HG02678 (cell line): ENCODE data around the gene CRABP1.
"Not testable (repeated sequence)": the region's sequence is repeated elsewhere in the genome, so short reads cannot be mapped to it uniquely, and the experiment has no call there.

Source experiments
- ATAC-seq: cut with Tn5 transposase; IDR thresholded peaks from one replicate; pipeline ENCODE4 v1.9.1; 2021; ENCODE audit warnings: mild to moderate bottlenecking, moderate library complexity; ENCODE audit not compliant: unreplicated experiment

The CRABP1 gene

GRCh38 chr15:78369161-78369560 lies 29.0 kb downstream of the CRABP1 start:
- ATAC-seq: no peak

- no peak for ATAC-seq
Measured at GRCh38 chr15:78370013-78370412, 29.9 kb downstream of the CRABP1 start.

- ATAC-seq: no peak
Measured at GRCh38 chr15:78372880-78373279, 32.7 kb downstream of the CRABP1 start.

GRCh38 chr15:78374436-78375393 lies 34.6 kb downstream of the CRABP1 start:
- no peak for ATAC-seq

- not testable (repeated sequence) for ATAC-seq
Measured at GRCh38 chr15:78380143-78380542, 40.0 kb downstream of the CRABP1 start.

GRCh38 chr15:78382114-78382880 lies 42.1 kb downstream of the CRABP1 start:
- ATAC-seq: no peak

- ATAC-seq: no peak
Measured at GRCh38 chr15:78384651-78385050, 44.5 kb downstream of the CRABP1 start.

GRCh38 chr15:78387246-78388037 lies 47.3 kb downstream of the CRABP1 start:
- no peak for ATAC-seq

GRCh38 chr15:78388865-78389264 lies 48.7 kb downstream of the CRABP1 start:
- ATAC-seq: no peak

- no peak for ATAC-seq
Measured at GRCh38 chr15:78389322-78389721, 49.2 kb downstream of the CRABP1 start.

GRCh38 chr15:78389738-78390137 lies 49.6 kb downstream of the CRABP1 start:
- no peak for ATAC-seq

GRCh38 chr15:78390242-78390641 lies 50.1 kb downstream of the CRABP1 start:
- no peak for ATAC-seq

- no peak for ATAC-seq
Measured at GRCh38 chr15:78390826-78391225, 50.7 kb downstream of the CRABP1 start.

GRCh38 chr15:78391781-78392180 lies 51.6 kb downstream of the CRABP1 start:
- ATAC-seq: no peak

GRCh38 chr15:78392430-78392829 lies 52.3 kb downstream of the CRABP1 start:
- ATAC-seq: no peak

- ATAC-seq: no peak
Measured at GRCh38 chr15:78393137-78393536, 53.0 kb downstream of the CRABP1 start.

- ATAC-seq: no peak
Measured at GRCh38 chr15:78394026-78394425, 53.9 kb downstream of the CRABP1 start.

GRCh38 chr15:78394981-78395616 lies 54.9 kb downstream of the CRABP1 start:
- no peak for ATAC-seq

- no peak for ATAC-seq
Measured at GRCh38 chr15:78396186-78396814, 56.1 kb downstream of the CRABP1 start.

GRCh38 chr15:78396976-78397375 lies 56.8 kb downstream of the CRABP1 start:
- no peak for ATAC-seq
